GM10248 (cell line): ENCODE data around the gene OCEL1.

Experiments used
- CTCF ChIA-PET: fragments of 300-600 bp; sonication (Branson Sonifier 250); formaldehyde crosslinking; extraction: SDS; loops from one replicate; lab custom pipeline; 2021; ENCODE audit warnings: antibody characterized with exemption; lab: Yijun Ruan, JAX
- POLR2A ChIA-PET: fragments of 350-650 bp; sonication (Branson Sonifier 250); formaldehyde crosslinking; extraction: SDS; loops from one replicate; lab custom pipeline; 2020; ENCODE audit warnings: antibody characterized with exemption; lab: Yijun Ruan, JAX
- DNase-seq: peaks from one replicate; pipeline ENCODE4 v3.0.0; 2012; ENCODE audit errors: extremely low spot score
- TF ChIP-seq, protein P1 (sequence below): IDR thresholded peaks from 2 replicates; pipeline ENCODE4 v1.5.1; 2012; ENCODE audit warnings: mild to moderate bottlenecking, low read depth; ENCODE audit errors: extremely low read depth, missing control alignments, control extremely low read depth

OCEL1 gene

GRCh38 chr19:17215127-17215971, 10.7 kb upstream of the OCEL1 start, which contains the start of gene USE1:
TSS of gene USE1 (plus strand) at chr19:17215357. CDS start at chr19:17215406, 49 bp downstream.
- CTCF ChIA-PET, result interaction anchor here (1.0 to 2.0 kb wide), 4 partner anchors 11 to 66 kb away, joined by 3 to 5 read pairs (median 4); partner anchors contain the start of genes ANKLE1 and OCEL1
- POLR2A ChIA-PET, result interaction anchor here (0.6 to 1.8 kb wide), 5 partner anchors 11 to 1070 kb away, joined by 3 to 6 read pairs (median 5); partner anchors contain the start of genes BABAM1 and OCEL1
- DNase-seq, result peak; percentile 93
- TF ChIP-seq, protein P1, sequence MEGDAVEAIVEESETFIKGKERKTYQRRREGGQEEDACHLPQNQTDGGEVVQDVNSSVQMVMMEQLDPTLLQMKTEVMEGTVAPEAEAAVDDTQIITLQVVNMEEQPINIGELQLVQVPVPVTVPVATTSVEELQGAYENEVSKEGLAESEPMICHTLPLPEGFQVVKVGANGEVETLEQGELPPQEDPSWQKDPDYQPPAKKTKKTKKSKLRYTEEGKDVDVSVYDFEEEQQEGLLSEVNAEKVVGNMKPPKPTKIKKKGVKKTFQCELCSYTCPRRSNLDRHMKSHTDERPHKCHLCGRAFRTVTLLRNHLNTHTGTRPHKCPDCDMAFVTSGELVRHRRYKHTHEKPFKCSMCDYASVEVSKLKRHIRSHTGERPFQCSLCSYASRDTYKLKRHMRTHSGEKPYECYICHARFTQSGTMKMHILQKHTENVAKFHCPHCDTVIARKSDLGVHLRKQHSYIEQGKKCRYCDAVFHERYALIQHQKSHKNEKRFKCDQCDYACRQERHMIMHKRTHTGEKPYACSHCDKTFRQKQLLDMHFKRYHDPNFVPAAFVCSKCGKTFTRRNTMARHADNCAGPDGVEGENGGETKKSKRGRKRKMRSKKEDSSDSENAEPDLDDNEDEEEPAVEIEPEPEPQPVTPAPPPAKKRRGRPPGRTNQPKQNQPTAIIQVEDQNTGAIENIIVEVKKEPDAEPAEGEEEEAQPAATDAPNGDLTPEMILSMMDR, result no peak

DNA sequence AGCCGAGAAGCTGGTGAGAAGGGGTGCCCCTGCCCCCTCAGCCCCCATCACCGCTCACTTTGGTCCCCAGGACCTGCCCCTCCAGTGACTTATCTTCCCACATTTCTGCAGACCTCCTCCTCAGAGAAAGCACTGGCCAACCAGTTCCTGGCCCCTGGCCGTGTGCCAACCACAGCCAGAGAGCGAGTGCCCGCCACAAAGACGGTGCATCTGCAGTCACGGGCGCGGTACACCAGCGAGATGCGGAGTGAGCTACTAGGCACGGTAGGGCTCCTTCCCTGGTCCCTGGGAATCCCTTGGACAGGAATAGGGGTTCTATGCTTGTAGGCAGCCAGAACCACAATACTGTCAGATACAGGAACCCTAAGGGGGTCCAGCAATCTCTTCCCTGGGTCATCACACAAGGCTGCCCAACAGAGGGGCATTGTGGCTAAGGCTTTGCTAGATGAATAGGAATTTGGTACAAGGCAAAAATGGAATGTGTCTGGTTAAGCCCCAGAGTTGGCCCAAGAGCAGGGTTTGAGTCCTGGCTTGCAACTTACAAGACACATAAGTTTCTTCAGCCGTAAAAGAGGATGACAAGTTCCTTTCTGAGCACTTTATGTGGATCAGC, 9.9 kb upstream of the OCEL1 start:
- no peak for DNase-seq
- TF ChIP-seq, protein P1, result no peak
- CTCF ChIA-PET, result interaction anchor here (1.0 to 2.0 kb wide), 3 partner anchors 11 to 65 kb away, joined by 3 to 4 read pairs (median 3); partner anchors contain the start of gene ANKLE1
- POLR2A ChIA-PET, result interaction anchor here (1.8 kb wide), 1 partner anchor 12 kb away, joined by 4 read pairs; no protein-coding TSS in a partner anchor

DNA sequence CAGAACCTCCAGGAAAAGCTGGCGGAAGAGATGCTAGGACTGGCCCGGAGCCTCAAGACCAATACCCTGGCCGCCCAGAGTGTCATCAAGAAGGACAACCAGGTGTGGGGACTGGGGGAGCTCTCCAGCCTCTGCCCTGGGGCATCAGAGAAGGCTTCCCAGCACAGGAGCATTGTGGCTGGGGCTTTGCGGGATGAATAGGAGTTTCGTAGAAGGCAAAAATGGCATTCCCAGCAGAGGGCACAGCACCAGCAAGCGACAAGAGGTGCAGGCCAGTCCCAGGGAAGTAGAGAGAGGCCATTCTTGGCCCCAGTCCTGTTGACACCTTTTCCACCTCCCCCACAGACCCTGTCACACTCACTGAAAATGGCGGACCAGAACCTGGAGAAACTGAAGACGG, 6.7 kb upstream of the OCEL1 start:
- TF ChIP-seq, protein P1, result no peak
- CTCF ChIA-PET, result no interaction called here
- DNase-seq, result no peak
- POLR2A ChIA-PET, result no interaction called here

GRCh38 chr19:17220207-17220758, 5.7 kb upstream of the OCEL1 start:
- ChIA-PET POLR2A (interaction anchor here (0.6 to 0.7 kb wide), 2 partner anchors 30 to 1081 kb away, joined by 4 to 7 read pairs; no protein-coding TSS in a partner anchor), CTCF (interaction anchor here (1.4 to 2.1 kb wide), 2 partner anchors 14 to 15 kb away, joined by 6 to 7 read pairs; no protein-coding TSS in a partner anchor)
- TF ChIP-seq, protein P1, result no peak
- DNase-seq, result no peak

DNA sequence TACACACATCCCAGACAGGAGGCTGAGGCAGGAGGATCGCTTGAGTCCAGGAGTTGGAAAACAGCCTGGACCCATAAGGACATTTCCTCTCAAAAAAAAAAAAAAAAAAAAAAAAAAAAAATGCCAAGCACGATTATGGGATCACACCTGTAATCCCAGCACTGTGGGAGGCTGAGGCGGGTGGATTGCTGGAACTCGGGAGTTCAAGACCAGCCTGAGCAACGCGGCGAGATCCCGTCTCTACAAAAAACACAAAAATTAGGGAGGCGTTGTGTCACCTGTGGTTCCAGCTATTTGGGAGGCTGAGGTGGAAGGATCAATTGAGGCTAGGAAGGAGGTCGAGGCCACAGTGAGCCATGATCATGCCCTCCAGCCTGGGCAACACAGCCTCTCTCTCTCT, 973 bp upstream of the OCEL1 start:
- TF ChIP-seq, protein P1, result no peak
- POLR2A ChIA-PET, result no interaction called here
- no peak for DNase-seq
- CTCF ChIA-PET, result interaction anchor here (1.3 kb wide), 1 partner anchor 12 kb away, joined by 3 read pairs; no protein-coding TSS in a partner anchor
